Right atrium auricular region (tissue), 2 donors: Measurements from ENCODE around the gene PRKCZ. TPM values are rescaled to one million over a fixed set of nuclear protein-coding genes. Genes with fewer than 3 reads are reported as not detected.

Source experiments
- DNase-seq: peaks from one replicate; pipeline ENCODE4 v3.0.0-alpha.2; 2019; ENCODE audit warnings: low spot score
- H3K27ac ChIP-seq, 2 donors: fragments of 200-600 bp; sonication (generic); 1 replicate in 1 of 2; 2 replicates in 1 of 2; pipeline ENCODE4 v1.5.1; 2016 to 2019
- H3K27me3 ChIP-seq, 2 donors: fragments of 200-600 bp; sonication (generic); one replicate each; pipeline versions ENCODE4 v1.5.1 to v1.6.0; 2017 to 2019
- H3K36me3 ChIP-seq: fragments of 200-600 bp; sonication (generic); one replicate; pipeline ENCODE4 v1.5.1; 2016
- H3K4me1 ChIP-seq, 2 donors: fragments of 200-600 bp; sonication (generic); one replicate each; pipeline versions ENCODE4 v1.5.1 to v1.6.0; 2017 to 2019
- H3K4me3 ChIP-seq, 2 donors: fragments of 200-600 bp; sonication (generic); 1 replicate in 1 of 2; 2 replicates in 1 of 2; pipeline ENCODE4 v1.5.1; 2017 to 2019; ENCODE audit warnings: mild to moderate bottlenecking in 1 of 2, moderate library complexity in 1 of 2
- H3K9me3 ChIP-seq, 2 donors: fragments of 200-600 bp; sonication (generic); one replicate each; pipeline ENCODE4 v1.5.1; 2019
- CTCF ChIP-seq, 2 donors: fragments of 200-600 bp; sonication (generic); IDR thresholded peaks; one replicate each; pipeline ENCODE4 v1.5.1; 2019; ENCODE audit warnings: antibody characterized with exemption in 2 of 2
- total RNA-seq, 2 donors: library from RNA; depleted of rRNA; stranded (reverse); fragments of >200 nt; gene quantifications; one replicate each; pipeline ENCODE4 v1.1.0, GENCODE V29; 2016

Gene PRKCZ
- total RNA-seq, 2 donors from 2014 or later: 15.3 to 16.4 TPM

GRCh38 chr1:2095394-2095793, 45.2 kb downstream of the PRKCZ start:
- H3K9me3 ChIP-seq: no peaks in the 10 kb centered on the region
- no peak for TF ChIP-seq CTCF (IDR thresholded peaks at IDR 0.05)
- H3K27me3 ChIP-seq: no peaks in the 10 kb centered on the region
- no peak for DNase-seq
- no peak overlapping the region for H3K27ac ChIP-seq
- H3K4me1 ChIP-seq: no peaks in the 10 kb centered on the region
- H3K4me3 ChIP-seq: no peak overlapping the region
- H3K36me3 ChIP-seq: no peaks in the 10 kb centered on the region

GRCh38 chr1:2095981-2096736, 45.9 kb downstream of the PRKCZ start:
- Histone ChIP-seq H3K27ac (no peak overlapping the region), H3K4me3 (no peak overlapping the region), H3K27me3 (no peaks in the 10 kb centered on the region), H3K4me1 (no peaks in the 10 kb centered on the region), H3K36me3 (no peaks in the 10 kb centered on the region), H3K9me3 (no peaks in the 10 kb centered on the region)
- TF ChIP-seq CTCF (IDR thresholded peaks at IDR 0.05): no peak
- no peak for DNase-seq

- H3K27ac ChIP-seq: no peak overlapping the region
- H3K36me3 ChIP-seq: no peaks in the 10 kb centered on the region
- no peaks in the 10 kb centered on the region for H3K9me3 ChIP-seq
- H3K4me1 ChIP-seq: no peaks in the 10 kb centered on the region
- TF ChIP-seq CTCF (IDR thresholded peaks at IDR 0.05): no peak
- no peaks in the 10 kb centered on the region for H3K27me3 ChIP-seq
- DNase-seq: no peak
- no peak overlapping the region for H3K4me3 ChIP-seq
Measured at GRCh38 chr1:2097386-2098300, 47.4 kb downstream of the PRKCZ start.

- DNase-seq: no peak
- no peak for TF ChIP-seq CTCF (IDR thresholded peaks at IDR 0.05)
- H3K4me1 ChIP-seq: no peaks in the 10 kb centered on the region
- no peak overlapping the region for H3K27ac ChIP-seq
- H3K36me3 ChIP-seq: no peaks in the 10 kb centered on the region
- H3K27me3 ChIP-seq: no peaks in the 10 kb centered on the region
- H3K4me3 ChIP-seq: no peak overlapping the region
- no peaks in the 10 kb centered on the region for H3K9me3 ChIP-seq
Measured at GRCh38 chr1:2098301-2098698, 48.1 kb downstream of the PRKCZ start.

- Histone ChIP-seq H3K36me3 (no peaks in the 10 kb centered on the region), H3K4me3 (no peak overlapping the region), H3K27me3 (no peaks in the 10 kb centered on the region), H3K4me1 (no peaks in the 10 kb centered on the region), H3K27ac (no peak overlapping the region), H3K9me3 (no peaks in the 10 kb centered on the region)
- TF ChIP-seq CTCF (IDR thresholded peaks at IDR 0.05): no peak
- DNase-seq: no peak
Measured at GRCh38 chr1:2098839-2099785, 48.9 kb downstream of the PRKCZ start.
